SK-N-SH (cell line): ENCODE results near the gene STOML2. TPM values are rescaled to one million over a fixed set of nuclear protein-coding genes. Genes with fewer than 3 reads are reported as not detected.

ENCODE experiments used
- CTCF ChIA-PET: fragments of 300-600, 350-600 bp; formaldehyde crosslinking; extraction: SDS; loops from one replicate; lab custom pipeline; 2021; lab: Yijun Ruan, JAX
- POLR2A ChIA-PET: fragments of 350-600 bp; sonication (Branson Sonifier 250); formaldehyde crosslinking; extraction: SDS; loops from one replicate; lab custom pipeline; 2020; ENCODE audit warnings: antibody characterized with exemption, inconsistent platforms; lab: Yijun Ruan, JAX
- DNase-seq: peaks from one replicate; pipeline ENCODE4 v3.0.0; 2012
- H2AFZ ChIP-seq: fragments of 200-600 bp; sonication (generic); 2 replicates; pipeline ENCODE4 v1.8.1; 2016; ENCODE audit warnings: antibody characterized with exemption, mild to moderate bottlenecking, low read depth
- H3F3A ChIP-seq: fragments of 200-600 bp; sonication (generic); replicated peaks from 2 replicates; pipeline ENCODE3; 2016; ENCODE audit warnings: antibody characterized with exemption, mild to moderate bottlenecking; ENCODE audit not compliant: insufficient read depth
- H3K27ac ChIP-seq, 2 experiments: fragments of 200-500 bp in 1 of 2; fragments of 200-600 bp in 1 of 2; sonication (Bioruptor generic) in 1 of 2; sonication (generic), shearing (Covaris generic) in 1 of 2; 2 replicates each; pipeline versions ENCODE4 v1.5.1 to v1.6.1; 2014 to 2016; ENCODE audit warnings: low read depth in 2 of 2, inconsistent platforms in 1 of 2, low read length in 1 of 2, mild to moderate bottlenecking in 1 of 2, mixed read lengths in 1 of 2
- H3K27me3 ChIP-seq: fragments of 200-600 bp; sonication (generic), shearing (Covaris generic); 2 replicates; pipeline ENCODE4 v1.6.1; 2016; ENCODE audit warnings: mixed run types; ENCODE audit not compliant: insufficient read depth
- H3K36me3 ChIP-seq, 2 experiments: fragments of 200-500 bp in 1 of 2; fragments of 200-600 bp in 1 of 2; sonication (Bioruptor generic) in 1 of 2; sonication (generic) in 1 of 2; replicated peaks in 1 of 2; 2 replicates each; pipeline versions ENCODE3 to v1.5.1; 2014 to 2016; ENCODE audit warnings: low read length in 1 of 2, mild to moderate bottlenecking in 1 of 2; ENCODE audit not compliant: insufficient read depth in 2 of 2, control insufficient read depth in 1 of 2
- H3K4me1 ChIP-seq, 2 experiments: fragments of 200-500 bp in 1 of 2; fragments of 200-600 bp in 1 of 2; sonication (Bioruptor generic) in 1 of 2; sonication (generic), shearing (Covaris generic) in 1 of 2; 2 replicates each; pipeline versions ENCODE4 v1.5.1 to v1.6.1; 2014 to 2016; ENCODE audit warnings: low read depth in 1 of 2, low read length in 1 of 2, mixed run types in 1 of 2; ENCODE audit not compliant: insufficient read depth in 2 of 2, control insufficient read depth in 1 of 2
- H3K4me2 ChIP-seq: fragments of 200-600 bp; sonication (generic), shearing (Covaris generic); 2 replicates; pipeline ENCODE4 v1.6.1; 2017; ENCODE audit warnings: mixed run types
- H3K4me3 ChIP-seq, 2 experiments: fragments of 200-500 bp in 1 of 2; fragments of 200-600 bp in 1 of 2; sonication (Bioruptor generic) in 1 of 2; sonication (generic), shearing (Covaris generic) in 1 of 2; 2 replicates each; pipeline versions ENCODE4 v1.5.1 to v1.8.1; 2014 to 2016; ENCODE audit warnings: low read depth in 2 of 2, inconsistent platforms in 1 of 2, low read length in 1 of 2, mild to moderate bottlenecking in 1 of 2, mixed read lengths in 1 of 2, moderate library complexity in 1 of 2
- H3K79me2 ChIP-seq: fragments of 200-600 bp; sonication (generic); 2 replicates; pipeline ENCODE4 v1.8.1; 2017; ENCODE audit warnings: mild to moderate bottlenecking; ENCODE audit not compliant: insufficient read depth
- H3K9ac ChIP-seq: fragments of 200-600 bp; sonication (generic); 2 replicates; pipeline ENCODE4 v1.6.1; 2017; ENCODE audit warnings: mixed run types
- H3K9me2 ChIP-seq: fragments of 200-600 bp; sonication (generic); 2 replicates; pipeline ENCODE4 v1.6.1; 2017; ENCODE audit warnings: mixed run types
- H3K9me3 ChIP-seq: fragments of 200-600 bp; sonication (generic); 2 replicates; pipeline ENCODE4 v1.6.1; 2017; ENCODE audit warnings: mixed run types, mild to moderate bottlenecking, moderate library complexity
- H4K20me1 ChIP-seq: fragments of 200-600 bp; sonication (generic); 2 replicates; pipeline ENCODE4 v1.6.1; 2017; ENCODE audit warnings: mild to moderate bottlenecking, mixed run types; ENCODE audit not compliant: insufficient read depth
- FOXJ3 ChIP-seq: sonication (generic); formaldehyde crosslinking; IDR thresholded peaks from 2 replicates; pipeline ENCODE4 v1.5.1; 2020; ENCODE audit warnings: mild to moderate bottlenecking, missing genetic modification reagents
- FOXM1 ChIP-seq: IDR thresholded peaks from 2 replicates; pipeline ENCODE4 v1.4.0; 2012; ENCODE audit warnings: low read depth, mild to moderate bottlenecking
- JUND ChIP-seq: IDR thresholded peaks from 2 replicates; pipeline ENCODE4 v1.4.0; 2012
- NFIC ChIP-seq: IDR thresholded peaks from 2 replicates; pipeline ENCODE4 v1.4.0; 2012; ENCODE audit warnings: borderline replicate concordance
- NRF1 ChIP-seq: IDR thresholded peaks from 2 replicates; pipeline ENCODE4 v1.6.1; 2012; ENCODE audit warnings: low read depth, mild to moderate bottlenecking, low read length
- POLR2AphosphoS5 ChIP-seq: IDR thresholded peaks from 2 replicates; pipeline ENCODE4 v1.6.1; 2012; ENCODE audit warnings: low read depth, low read length
- RAD21 ChIP-seq: IDR thresholded peaks from 2 replicates; pipeline ENCODE4 v1.6.1; 2012; ENCODE audit warnings: mild to moderate bottlenecking, low read length
- RCOR1 ChIP-seq: fragments of 150-350 bp; IDR thresholded peaks from 2 replicates; pipeline ENCODE4 v1.6.1; 2017; ENCODE audit warnings: antibody characterized with exemption, low read length
- RFX5 ChIP-seq: IDR thresholded peaks from 2 replicates; pipeline ENCODE4 v1.6.1; 2012; ENCODE audit warnings: mild to moderate bottlenecking, improper control_type of control experiment, low read length
- RXRA ChIP-seq: IDR thresholded peaks from 2 replicates; pipeline ENCODE4 v1.4.0; 2012; ENCODE audit warnings: low read depth, mild to moderate bottlenecking, borderline replicate concordance
- SIN3A ChIP-seq: IDR thresholded peaks from 2 replicates; pipeline ENCODE4 v1.6.1; 2012; ENCODE audit warnings: low read depth, mild to moderate bottlenecking, low read length, moderate library complexity, borderline replicate concordance
- SMC3 ChIP-seq: IDR thresholded peaks from 2 replicates; pipeline ENCODE4 v1.6.1; 2012; ENCODE audit warnings: low read depth, low read length, improper control_type of control experiment
- YY1 ChIP-seq: IDR thresholded peaks from 2 replicates; pipeline ENCODE4 v1.4.0; 2012; ENCODE audit warnings: low read depth, mild to moderate bottlenecking
- WGBS: methylation state at CpG from one replicate; pipeline ENCODE4 v1.1.6; 2017; ENCODE audit warnings: low lambda C conversion rate; 5-methylcytosine and 5-hydroxymethylcytosine counted together
- polyA plus RNA-seq, 3 experiments: library from polyadenylated mRNA; depleted of rRNA; stranded (reverse); fragments of >200 nt; gene quantifications; 2 replicates each; pipeline ENCODE4 v1.2.3, GENCODE V29; 2012
- TF ChIP-seq, protein P1 (sequence below): IDR thresholded peaks from 2 replicates; pipeline ENCODE4 v1.6.1; 2012; ENCODE audit warnings: mild to moderate bottlenecking, low read depth, low read length, moderate library complexity
- TF ChIP-seq, protein P2 (sequence below): fragments of 150-350 bp; IDR thresholded peaks from 2 replicates; pipeline ENCODE4 v1.6.1; 2016; ENCODE audit warnings: mild to moderate bottlenecking, low read depth, low read length
- TF ChIP-seq, protein P3 (sequence below): fragments of 150-350 bp; IDR thresholded peaks from 2 replicates; pipeline ENCODE4 v1.6.1; 2017; ENCODE audit warnings: antibody characterized with exemption, low read length, low read depth, borderline replicate concordance

Gene STOML2
- polyA plus RNA-seq, 1 of the 3 experiments (the other 2 are of a cell fraction) = 232 TPM

DNA sequence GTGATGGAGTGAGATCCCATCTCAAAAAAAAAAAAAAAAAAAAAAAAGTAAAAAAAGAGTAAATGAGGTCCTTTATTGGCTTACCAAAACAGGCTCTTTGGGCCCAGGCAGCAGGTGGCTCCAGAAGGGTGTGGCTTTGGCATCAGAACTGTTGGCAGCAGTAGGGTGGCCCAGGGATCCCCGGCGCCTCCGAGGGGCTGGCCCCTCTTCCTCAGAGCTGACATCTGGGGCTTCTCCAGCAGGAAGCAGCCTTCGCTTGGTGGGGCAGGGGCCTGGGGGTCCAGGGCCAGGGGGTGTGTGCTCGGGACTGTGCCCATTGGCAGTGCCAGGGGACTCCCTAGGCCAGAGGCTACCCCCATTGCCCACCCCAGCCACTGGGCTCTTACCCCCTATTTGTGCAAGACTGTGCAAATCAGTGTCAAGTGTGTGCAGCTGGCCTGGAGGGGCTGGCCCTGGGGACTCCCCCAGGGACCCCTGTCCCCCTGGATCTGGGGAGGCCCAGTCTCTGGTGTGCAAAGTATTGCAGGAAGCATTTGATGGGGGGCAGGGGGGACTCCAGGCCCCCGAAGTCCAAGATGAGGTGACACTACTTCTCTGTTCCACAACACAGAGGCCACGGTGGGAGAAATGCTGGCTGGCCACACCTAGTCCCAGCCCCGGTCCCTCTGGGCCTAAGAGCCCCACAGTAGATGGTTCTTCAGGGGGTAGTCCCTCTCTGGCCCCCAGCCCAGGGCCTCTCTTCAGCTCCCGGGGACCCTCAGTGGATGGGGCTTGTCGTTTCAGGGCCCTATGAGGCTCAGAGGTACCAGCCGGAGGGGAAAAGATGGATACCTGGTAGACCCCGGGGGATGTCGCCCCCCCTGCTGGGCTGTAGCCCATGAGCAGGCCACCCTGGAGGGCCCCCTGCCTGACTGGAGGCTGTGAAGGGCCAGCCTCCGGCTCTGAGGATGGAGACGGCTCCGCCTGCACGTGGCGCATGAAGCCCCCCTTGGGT, 4.7 kb upstream of the STOML2 start:
- Histone ChIP-seq H3K36me3 (peaks cover 20 to 47% of the 10 kb centered on the region in 2 experiments), H3K9me3 (no peaks in the 10 kb centered on the region), H3K27ac (no peak overlapping the region), H3K27me3 (no peaks in the 10 kb centered on the region), H3K4me1 (peaks cover 26 to 34% of the 10 kb centered on the region in 2 experiments), H2AFZ (no peak overlapping the region), H3K4me3 (no peak overlapping the region), H3F3A (peaks cover 29% of the 10 kb centered on the region), H3K79me2 (peaks cover 46% of the 10 kb centered on the region), H3K9me2 (no peaks in the 10 kb centered on the region), H3K9ac (no peak overlapping the region), H4K20me1 (peaks cover 19% of the 10 kb centered on the region; the same call in 1 of the 2 replicates), H3K4me2 (no peak overlapping the region)
- no peak for TF ChIP-seq NRF1
- TF ChIP-seq JUND = no peak
- no peak for TF ChIP-seq POLR2AphosphoS5
- no peak for TF ChIP-seq YY1
- no peak for TF ChIP-seq RXRA
- no peak for TF ChIP-seq SMC3
- TF ChIP-seq FOXJ3 (CRISPR knock-in tag) = no peak
- TF ChIP-seq, protein P1, sequence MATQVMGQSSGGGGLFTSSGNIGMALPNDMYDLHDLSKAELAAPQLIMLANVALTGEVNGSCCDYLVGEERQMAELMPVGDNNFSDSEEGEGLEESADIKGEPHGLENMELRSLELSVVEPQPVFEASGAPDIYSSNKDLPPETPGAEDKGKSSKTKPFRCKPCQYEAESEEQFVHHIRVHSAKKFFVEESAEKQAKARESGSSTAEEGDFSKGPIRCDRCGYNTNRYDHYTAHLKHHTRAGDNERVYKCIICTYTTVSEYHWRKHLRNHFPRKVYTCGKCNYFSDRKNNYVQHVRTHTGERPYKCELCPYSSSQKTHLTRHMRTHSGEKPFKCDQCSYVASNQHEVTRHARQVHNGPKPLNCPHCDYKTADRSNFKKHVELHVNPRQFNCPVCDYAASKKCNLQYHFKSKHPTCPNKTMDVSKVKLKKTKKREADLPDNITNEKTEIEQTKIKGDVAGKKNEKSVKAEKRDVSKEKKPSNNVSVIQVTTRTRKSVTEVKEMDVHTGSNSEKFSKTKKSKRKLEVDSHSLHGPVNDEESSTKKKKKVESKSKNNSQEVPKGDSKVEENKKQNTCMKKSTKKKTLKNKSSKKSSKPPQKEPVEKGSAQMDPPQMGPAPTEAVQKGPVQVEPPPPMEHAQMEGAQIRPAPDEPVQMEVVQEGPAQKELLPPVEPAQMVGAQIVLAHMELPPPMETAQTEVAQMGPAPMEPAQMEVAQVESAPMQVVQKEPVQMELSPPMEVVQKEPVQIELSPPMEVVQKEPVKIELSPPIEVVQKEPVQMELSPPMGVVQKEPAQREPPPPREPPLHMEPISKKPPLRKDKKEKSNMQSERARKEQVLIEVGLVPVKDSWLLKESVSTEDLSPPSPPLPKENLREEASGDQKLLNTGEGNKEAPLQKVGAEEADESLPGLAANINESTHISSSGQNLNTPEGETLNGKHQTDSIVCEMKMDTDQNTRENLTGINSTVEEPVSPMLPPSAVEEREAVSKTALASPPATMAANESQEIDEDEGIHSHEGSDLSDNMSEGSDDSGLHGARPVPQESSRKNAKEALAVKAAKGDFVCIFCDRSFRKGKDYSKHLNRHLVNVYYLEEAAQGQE = no peak
- TF ChIP-seq FOXM1 = no peak
- no peak for TF ChIP-seq SIN3A
- no peak for TF ChIP-seq RFX5
- no peak for TF ChIP-seq RCOR1
- TF ChIP-seq NFIC = no peak
- TF ChIP-seq, protein P2, sequence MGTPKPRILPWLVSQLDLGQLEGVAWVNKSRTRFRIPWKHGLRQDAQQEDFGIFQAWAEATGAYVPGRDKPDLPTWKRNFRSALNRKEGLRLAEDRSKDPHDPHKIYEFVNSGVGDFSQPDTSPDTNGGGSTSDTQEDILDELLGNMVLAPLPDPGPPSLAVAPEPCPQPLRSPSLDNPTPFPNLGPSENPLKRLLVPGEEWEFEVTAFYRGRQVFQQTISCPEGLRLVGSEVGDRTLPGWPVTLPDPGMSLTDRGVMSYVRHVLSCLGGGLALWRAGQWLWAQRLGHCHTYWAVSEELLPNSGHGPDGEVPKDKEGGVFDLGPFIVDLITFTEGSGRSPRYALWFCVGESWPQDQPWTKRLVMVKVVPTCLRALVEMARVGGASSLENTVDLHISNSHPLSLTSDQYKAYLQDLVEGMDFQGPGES = no peak
- no peak for TF ChIP-seq RAD21
- TF ChIP-seq, protein P3, sequence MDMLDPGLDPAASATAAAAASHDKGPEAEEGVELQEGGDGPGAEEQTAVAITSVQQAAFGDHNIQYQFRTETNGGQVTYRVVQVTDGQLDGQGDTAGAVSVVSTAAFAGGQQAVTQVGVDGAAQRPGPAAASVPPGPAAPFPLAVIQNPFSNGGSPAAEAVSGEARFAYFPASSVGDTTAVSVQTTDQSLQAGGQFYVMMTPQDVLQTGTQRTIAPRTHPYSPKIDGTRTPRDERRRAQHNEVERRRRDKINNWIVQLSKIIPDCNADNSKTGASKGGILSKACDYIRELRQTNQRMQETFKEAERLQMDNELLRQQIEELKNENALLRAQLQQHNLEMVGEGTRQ = no peak
- DNase-seq = no peak
- 79% methylated on average over 10 of the region's 18 CpGs for WGBS
- CTCF ChIA-PET = interaction anchor here (1.6 to 3.8 kb wide), 4 partner anchors 8 to 208 kb away, joined by 5 to 25 read pairs (median 10); partner anchors contain the start of genes ATOSB and PIGO
- POLR2A ChIA-PET = interaction anchor here (0.6 kb wide), 1 partner anchor 178 kb away, joined by 3 read pairs; no protein-coding TSS in a partner anchor
